ENCODE results near the gene CKS2. TPM values are rescaled to one million over a fixed set of nuclear protein-coding genes. Genes with fewer than 3 reads are reported as not detected.
"Not testable (repeated sequence)": the region's sequence is repeated elsewhere in the genome, so short reads cannot be mapped to it uniquely, and the experiment has no call there.

CKS2 gene
- total RNA-seq, result 100 to 1,000 TPM; 229 to 232 TPM

GRCh38 chr9:89310475-89311345, at the start of gene CKS2:
Gene CKS2 (plus strand): TSS chr9:89311195. CDS start chr9:89311293, 98 bp downstream.
- H3K27ac Mint-ChIP-seq, result peak within 1 kb of the TSS; percentile 98
- no peaks in the 10 kb centered on the region for H3K9me3 Mint-ChIP-seq
- CTCF ChIA-PET, result interaction anchor here (0.7 to 1.9 kb wide), 2 partner anchors 13 to 32 kb away, joined by 3 to 6 read pairs; no protein-coding TSS in a partner anchor
- intact Hi-C loops (cut with micrococcal nuclease), result loop anchor here (1.0 kb wide), 1 partner anchor 8 kb away; the partner anchor contains the start of gene SECISBP2
- POLR2A ChIA-PET, result interaction anchor here (0.7 to 1.4 kb wide), 6 partner anchors 8 to 219 kb away, joined by 3 to 4 read pairs (median 4); partner anchors contain the start of gene SECISBP2
- H3K36me3 Mint-ChIP-seq, result peaks cover 59% of the 10 kb centered on the region
- peaks cover 39% of the 10 kb centered on the region for H3K4me1 Mint-ChIP-seq (ENCODE audit: low read depth)
- H3K4me3 Mint-ChIP-seq, result peak within 1 kb of the TSS; percentile 94
- H3K27me3 Mint-ChIP-seq, result peaks cover 2% of the 10 kb centered on the region
- peak; percentile 100 for DNase-seq

DNA sequence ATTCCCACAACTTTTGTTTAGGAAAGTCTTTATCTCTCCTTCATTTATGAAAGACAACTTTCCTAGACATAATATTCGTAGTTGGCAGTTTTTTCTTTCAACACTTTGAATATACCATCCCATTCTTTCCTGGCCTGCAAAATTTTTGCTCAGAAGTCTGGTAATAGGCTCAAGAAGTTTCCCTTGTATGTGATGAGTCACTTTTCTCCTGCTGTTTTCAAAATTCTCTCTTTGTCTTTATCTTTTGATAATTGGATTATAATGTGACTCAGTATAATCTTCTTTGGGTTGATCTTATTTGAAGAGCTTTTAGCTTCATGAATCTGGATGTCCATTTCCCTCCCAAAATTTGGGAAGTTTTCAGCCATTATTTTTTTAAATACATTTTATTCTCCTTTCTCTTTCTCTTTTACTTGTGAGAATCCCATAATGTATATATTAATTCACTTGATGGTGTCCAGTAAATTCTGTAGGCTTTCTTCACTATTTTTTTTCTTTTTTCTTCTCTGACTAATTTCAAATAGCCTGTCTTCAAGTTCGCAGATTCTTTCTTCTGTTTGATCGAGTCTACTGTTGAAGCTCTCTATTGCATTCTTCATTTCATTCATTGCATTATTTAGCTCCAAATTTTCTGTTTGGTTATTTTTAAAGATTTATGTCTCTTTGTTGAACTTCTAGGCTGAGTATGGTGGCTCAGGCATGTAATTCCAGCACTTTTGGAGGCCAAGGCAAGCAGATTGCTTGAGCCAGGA, 37.3 kb upstream of the CKS2 start:
- ChIA-PET POLR2A (no interaction called here), CTCF (no interaction called here)
- no peak for DNase-seq
- intact Hi-C loops (cut with micrococcal nuclease), result loop anchor here (2.0 kb wide), 1 partner anchor 93 kb away; no protein-coding TSS in a partner anchor
- Mint-ChIP-seq H3K4me3 (no peak overlapping the region), H3K27me3 (peaks cover 4% of the 10 kb centered on the region), H3K9me3 (peaks cover 26% of the 10 kb centered on the region), H3K27ac (no peak overlapping the region), H3K4me1 (ENCODE audit: low read depth) (peaks cover 20% of the 10 kb centered on the region), H3K36me3 (peaks cover 11% of the 10 kb centered on the region)

DNA sequence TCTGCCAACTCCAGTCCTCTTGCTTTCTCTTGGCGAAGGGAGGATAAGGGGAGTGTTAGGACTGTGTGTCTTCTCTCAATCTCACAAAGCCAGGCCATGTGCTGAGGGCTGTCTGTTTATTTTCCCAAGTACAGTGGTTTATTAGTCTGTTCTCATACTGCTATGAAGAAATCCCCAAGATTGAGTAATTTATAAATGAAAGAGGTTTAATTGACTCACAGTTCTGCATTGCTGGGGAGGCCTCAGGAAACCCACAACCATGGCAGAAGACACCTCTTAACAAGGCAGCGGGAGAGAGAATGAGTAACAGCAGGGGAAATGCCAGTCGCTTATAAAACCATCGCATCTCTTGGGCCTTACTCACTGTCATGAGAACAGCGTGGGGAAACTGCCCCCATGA, 36.2 kb upstream of the CKS2 start:
- Mint-ChIP-seq H3K4me3 (no peak overlapping the region), H3K27ac (no peak overlapping the region), H3K27me3 (peaks cover 4% of the 10 kb centered on the region), H3K9me3 (peaks cover 26% of the 10 kb centered on the region), H3K4me1 (ENCODE audit: low read depth) (peaks cover 27% of the 10 kb centered on the region), H3K36me3 (peaks cover 11% of the 10 kb centered on the region)
- peak; percentile 56 for DNase-seq
- CTCF ChIA-PET, result no interaction called here
- POLR2A ChIA-PET, result no interaction called here
- intact Hi-C loops (cut with micrococcal nuclease), result loop anchor here (2.0 to 5.0 kb wide), 2 partner anchors 94 to 263 kb away; no protein-coding TSS in a partner anchor

DNA sequence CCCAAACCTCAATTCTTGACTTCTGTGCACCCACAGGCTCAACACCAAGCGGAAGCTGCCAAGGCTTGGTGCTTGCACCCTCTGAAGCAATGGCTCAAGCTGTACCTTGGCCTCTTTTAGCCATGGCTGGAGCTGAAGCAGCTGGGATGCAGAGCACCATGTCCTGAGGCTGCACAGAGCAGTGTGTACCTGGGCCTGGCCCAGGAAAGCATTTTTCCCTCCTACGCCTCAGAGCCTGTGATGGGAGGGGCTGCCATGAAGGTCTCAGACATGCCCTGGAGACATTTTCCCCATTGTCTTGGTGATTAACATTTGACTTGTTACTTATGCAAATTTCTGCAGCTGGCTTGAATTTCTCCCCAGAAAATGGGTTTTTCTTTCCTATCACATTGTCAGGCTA, 35.0 kb upstream of the CKS2 start:
- H3K27me3 Mint-ChIP-seq, H3K27ac Mint-ChIP-seq, CTCF ChIA-PET, POLR2A ChIA-PET, H3K4me3 Mint-ChIP-seq, DNase-seq: not testable (repeated sequence)
- intact Hi-C loops (cut with micrococcal nuclease), result loop anchor here (5.0 kb wide), 1 partner anchor 264 kb away; no protein-coding TSS in a partner anchor
- peaks cover 26% of the 10 kb centered on the region for H3K9me3 Mint-ChIP-seq
- peaks cover 11% of the 10 kb centered on the region for H3K36me3 Mint-ChIP-seq
- peaks cover 29% of the 10 kb centered on the region for H3K4me1 Mint-ChIP-seq (ENCODE audit: low read depth)

- Mint-ChIP-seq H3K27me3 (peaks cover 3% of the 10 kb centered on the region), H3K9me3 (peaks cover 26% of the 10 kb centered on the region), H3K4me3 (no peak overlapping the region), H3K36me3 (peaks cover 10% of the 10 kb centered on the region), H3K27ac (no peak overlapping the region), H3K4me1 (ENCODE audit: low read depth) (peaks cover 29% of the 10 kb centered on the region)
- intact Hi-C loops (cut with micrococcal nuclease), result loop anchor here (5.0 kb wide), 1 partner anchor 265 kb away; no protein-coding TSS in a partner anchor
- POLR2A ChIA-PET, result no interaction called here
- no peak for DNase-seq
- CTCF ChIA-PET, result interaction anchor here (1.2 kb wide), 1 partner anchor 123 kb away, joined by 4 read pairs; no protein-coding TSS in a partner anchor
Measured at GRCh38 chr9:89277043-89277442, 34.0 kb upstream of the CKS2 start.

GRCh38 chr9:89277454-89277853, 33.5 kb upstream of the CKS2 start:
- ChIA-PET CTCF (interaction anchor here (1.2 kb wide), 1 partner anchor 123 kb away, joined by 4 read pairs; no protein-coding TSS in a partner anchor), POLR2A (no interaction called here)
- intact Hi-C loops (cut with micrococcal nuclease), result loop anchor here (5.0 kb wide), 1 partner anchor 265 kb away; no protein-coding TSS in a partner anchor
- Mint-ChIP-seq H3K36me3 (peaks cover 10% of the 10 kb centered on the region), H3K27ac (no peak overlapping the region), H3K4me1 (ENCODE audit: low read depth) (peaks cover 29% of the 10 kb centered on the region), H3K27me3 (peaks cover 3% of the 10 kb centered on the region), H3K9me3 (peaks cover 26% of the 10 kb centered on the region), H3K4me3 (no peak overlapping the region)
- peak; percentile 14 for DNase-seq

DNA sequence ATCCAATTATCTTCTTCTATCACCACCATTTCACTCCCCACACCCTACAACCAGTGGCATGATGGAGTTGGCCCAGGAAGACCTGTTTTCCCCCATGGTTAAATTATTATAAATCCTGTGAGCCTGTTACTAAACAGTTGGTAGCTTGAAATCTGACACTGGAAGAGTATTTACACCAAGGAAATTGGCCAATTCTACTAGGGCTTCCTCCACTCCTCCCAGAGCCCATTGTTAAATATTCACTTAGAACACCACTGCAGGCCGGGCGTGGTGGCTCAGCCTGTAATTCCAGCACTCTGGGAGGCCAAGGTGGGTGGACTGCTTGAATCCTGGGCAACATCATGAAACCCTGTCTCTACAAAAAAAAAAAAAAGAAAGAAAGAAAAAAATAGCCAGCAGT, 32.4 kb upstream of the CKS2 start:
- H3K27me3 Mint-ChIP-seq, result peaks cover 3% of the 10 kb centered on the region
- peaks cover 9% of the 10 kb centered on the region for H3K36me3 Mint-ChIP-seq
- H3K4me1 Mint-ChIP-seq (ENCODE audit: low read depth), result peaks cover 29% of the 10 kb centered on the region
- H3K27ac Mint-ChIP-seq, result no peak overlapping the region
- H3K9me3 Mint-ChIP-seq, result peaks cover 17% of the 10 kb centered on the region
- H3K4me3 Mint-ChIP-seq, result no peak overlapping the region
- POLR2A ChIA-PET, result no interaction called here
- DNase-seq, result no peak
- CTCF ChIA-PET, result interaction anchor here (0.6 to 2.2 kb wide), 10 partner anchors 15 to 1114 kb away, joined by 3 to 15 read pairs (median 4); partner anchors contain the start of gene CKS2
- intact Hi-C loops (cut with micrococcal nuclease), result loop anchor here (5.0 kb wide), 1 partner anchor 266 kb away; no protein-coding TSS in a partner anchor

DNA sequence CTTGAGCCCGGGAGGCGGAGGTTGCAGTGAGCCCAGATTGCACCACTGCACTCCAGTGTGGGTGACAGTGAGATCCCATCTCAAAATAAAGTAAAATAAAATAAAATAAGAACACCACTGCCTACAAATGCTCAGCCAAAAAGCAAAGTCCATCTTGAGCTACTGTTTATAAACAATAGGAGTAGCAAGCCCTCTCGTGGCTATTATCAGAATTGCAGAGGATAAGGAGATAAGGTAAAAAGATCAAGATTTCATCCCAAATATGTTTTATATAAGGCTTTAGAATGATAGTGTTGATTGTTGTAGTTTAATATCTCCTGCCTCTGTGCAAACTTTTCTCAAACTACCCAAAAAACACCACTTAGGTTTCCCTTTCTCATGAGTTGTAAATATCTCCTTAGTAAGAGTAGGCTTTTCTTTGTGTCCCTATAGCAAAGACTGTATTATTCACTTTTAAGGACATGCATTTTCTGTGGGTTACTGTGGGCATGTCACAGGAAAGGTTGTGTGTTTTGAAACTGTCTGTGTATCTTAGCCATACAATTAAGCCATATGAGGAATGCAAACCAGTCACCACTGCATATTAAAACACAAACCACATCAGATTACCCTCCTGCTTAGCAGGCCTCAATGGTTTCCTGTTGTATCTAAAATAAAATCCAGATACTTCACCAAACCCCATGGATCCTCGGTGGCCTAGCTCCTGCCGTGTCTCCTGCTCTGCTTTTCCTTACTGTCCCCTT, 31.8 kb upstream of the CKS2 start:
- peaks cover 3% of the 10 kb centered on the region for H3K27me3 Mint-ChIP-seq
- CTCF ChIA-PET, result interaction anchor here (0.6 to 2.2 kb wide), 11 partner anchors 12 to 1114 kb away, joined by 3 to 15 read pairs (median 3); partner anchors contain the start of gene CKS2
- no peak overlapping the region for H3K27ac Mint-ChIP-seq
- H3K4me3 Mint-ChIP-seq, result no peak overlapping the region
- POLR2A ChIA-PET, result no interaction called here
- DNase-seq, result no peak
- H3K4me1 Mint-ChIP-seq (ENCODE audit: low read depth), result peaks cover 29% of the 10 kb centered on the region
- H3K9me3 Mint-ChIP-seq, result peaks cover 11% of the 10 kb centered on the region
- intact Hi-C loops (cut with micrococcal nuclease), result loop anchor here (5.0 kb wide), 1 partner anchor 267 kb away; no protein-coding TSS in a partner anchor
- H3K36me3 Mint-ChIP-seq, result peaks cover 5% of the 10 kb centered on the region

DNA sequence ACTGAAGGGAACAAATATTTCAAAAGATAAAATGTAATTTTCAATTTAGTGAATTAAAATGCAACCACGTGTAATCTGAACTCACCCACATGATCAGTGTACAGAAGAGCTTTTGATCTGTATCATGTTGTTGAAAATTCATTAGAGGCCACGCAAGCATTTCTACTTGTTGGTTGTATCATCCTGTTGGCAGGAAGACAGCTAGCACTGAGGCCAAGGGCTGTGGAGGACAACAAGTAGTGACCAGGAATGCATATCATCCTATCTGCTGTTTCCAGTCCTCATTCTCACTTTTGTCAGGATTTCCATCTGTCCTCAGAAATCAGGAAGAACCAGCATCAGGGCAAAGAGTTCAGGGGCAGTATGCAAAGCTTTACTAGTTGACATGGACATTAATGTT, 29.9 kb upstream of the CKS2 start:
- no peak for DNase-seq
- ChIA-PET CTCF (interaction anchor here (1.1 kb wide), 1 partner anchor 32 kb away, joined by 3 read pairs; no protein-coding TSS in a partner anchor), POLR2A (no interaction called here)

GRCh38 chr9:89282248-89282968, 28.6 kb upstream of the CKS2 start:
- POLR2A ChIA-PET, result not testable (repeated sequence)

More for the DNA sequence above, 29.9 kb upstream of the CKS2 start:
- H3K4me3 Mint-ChIP-seq, result no peak overlapping the region
- H3K27ac Mint-ChIP-seq, result no peak overlapping the region
- H3K4me1 Mint-ChIP-seq (ENCODE audit: low read depth), result peaks cover 21% of the 10 kb centered on the region
- H3K36me3 Mint-ChIP-seq, result no peaks in the 10 kb centered on the region
- H3K27me3 Mint-ChIP-seq, result peaks cover 2% of the 10 kb centered on the region
- intact Hi-C loops (cut with micrococcal nuclease), result no loop called here
- no peaks in the 10 kb centered on the region for H3K9me3 Mint-ChIP-seq

GRCh38 chr9:89284076-89284475, 26.9 kb upstream of the CKS2 start:
- CTCF ChIA-PET, result no interaction called here
- Mint-ChIP-seq H3K4me3 (no peak overlapping the region), H3K9me3 (no peaks in the 10 kb centered on the region), H3K36me3 (no peaks in the 10 kb centered on the region), H3K27me3 (peaks cover 2% of the 10 kb centered on the region), H3K27ac (no peak overlapping the region), H3K4me1 (ENCODE audit: low read depth) (peaks cover 9% of the 10 kb centered on the region)
- no peak for DNase-seq
- POLR2A ChIA-PET, result no interaction called here
- intact Hi-C loops (cut with micrococcal nuclease), result no loop called here

More at GRCh38 chr9:89282248-89282968, 28.6 kb upstream of the CKS2 start:
- DNase-seq; H3K27me3 Mint-ChIP-seq; H3K9me3 Mint-ChIP-seq; intact Hi-C loops (cut with micrococcal nuclease); H3K27ac Mint-ChIP-seq; H3K36me3 Mint-ChIP-seq; CTCF ChIA-PET: not testable (repeated sequence)
- Mint-ChIP-seq H3K4me3 (peak overlapping the region; percentile 5), H3K4me1 (ENCODE audit: low read depth) (peaks cover 14% of the 10 kb centered on the region)

Measured in activated CD4-positive, alpha-beta memory T cell treated with anti-CD3 and anti-CD28 coated beads for 36 hours (primary cell).